OCI-LY3 (cell line): Measurements from ENCODE around the gene NPLOC4.

Experiments used
- CTCF ChIP-seq: fragments of 200-600, 300-600 bp; sonication (generic); IDR thresholded peaks from 2 replicates; pipeline ENCODE4 v1.5.1; 2014; ENCODE audit warnings: antibody characterized with exemption, low read length, low read depth
- EZH2phosphoT487 ChIP-seq: fragments of 200-600 bp; shearing (Covaris generic); IDR thresholded peaks from 2 replicates; pipeline ENCODE4 v1.6.1; 2018; ENCODE audit warnings: antibody characterized with exemption, mixed run types, low read depth

- no peak for TF ChIP-seq CTCF
- no peak for TF ChIP-seq EZH2phosphoT487
Observed at GRCh38 chr17:81641825-81642489, 5.0 kb upstream of the NPLOC4 start.
